ENCODE results near the gene RRP8. TPM values are rescaled to one million over a fixed set of nuclear protein-coding genes. Genes with fewer than 3 reads are reported as not detected.

RRP8 gene
- total and polyA plus RNA-seq, 9 of the 15 experiments (the other 6 are each of a cell fraction or from before 2014, with no cell fraction given), result 5.7 to 47.3 (median 32.6) TPM

DNA sequence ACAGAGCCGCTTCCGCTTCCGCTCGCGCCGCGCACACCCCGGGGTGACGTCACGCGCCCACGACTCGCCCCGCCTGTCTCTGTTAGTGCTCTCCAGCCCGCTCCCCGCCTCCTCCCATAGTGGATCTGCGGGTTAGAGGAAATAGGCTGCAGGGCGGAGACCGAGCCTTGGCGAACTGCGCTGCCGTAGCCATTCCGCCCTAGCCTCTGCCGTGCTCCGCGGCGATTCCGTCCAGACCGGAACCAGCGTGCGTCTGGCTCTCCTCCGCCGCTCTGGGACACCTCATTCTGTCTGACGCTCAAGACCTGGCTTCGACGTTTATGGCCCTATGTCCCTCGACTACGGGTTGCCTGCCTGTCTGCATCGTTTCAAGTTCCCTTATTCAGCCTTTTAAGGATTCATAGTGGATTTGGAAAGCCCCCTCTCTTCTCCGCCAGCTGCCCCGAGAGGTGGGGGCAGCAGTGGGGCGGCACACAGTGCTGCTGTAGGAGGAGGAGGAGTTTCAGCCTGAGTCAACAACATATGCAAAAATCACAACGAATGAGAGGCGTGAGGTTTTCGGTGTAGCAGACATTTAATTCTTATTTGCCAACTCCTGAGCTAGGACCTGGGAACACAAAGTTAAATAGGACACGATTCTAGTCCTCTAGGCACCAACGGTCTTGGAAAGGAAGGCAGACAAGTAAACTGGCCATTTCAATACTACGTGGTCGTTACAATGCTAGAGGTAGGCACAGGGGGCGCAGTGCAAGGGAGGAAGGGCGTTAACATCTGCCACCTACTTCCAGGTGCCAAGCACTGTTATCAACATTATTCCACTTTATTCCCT, 9.0 kb upstream of the RRP8 start, which contains the start of gene TAF10 (continued):
- TF ChIP-seq, protein P1, sequence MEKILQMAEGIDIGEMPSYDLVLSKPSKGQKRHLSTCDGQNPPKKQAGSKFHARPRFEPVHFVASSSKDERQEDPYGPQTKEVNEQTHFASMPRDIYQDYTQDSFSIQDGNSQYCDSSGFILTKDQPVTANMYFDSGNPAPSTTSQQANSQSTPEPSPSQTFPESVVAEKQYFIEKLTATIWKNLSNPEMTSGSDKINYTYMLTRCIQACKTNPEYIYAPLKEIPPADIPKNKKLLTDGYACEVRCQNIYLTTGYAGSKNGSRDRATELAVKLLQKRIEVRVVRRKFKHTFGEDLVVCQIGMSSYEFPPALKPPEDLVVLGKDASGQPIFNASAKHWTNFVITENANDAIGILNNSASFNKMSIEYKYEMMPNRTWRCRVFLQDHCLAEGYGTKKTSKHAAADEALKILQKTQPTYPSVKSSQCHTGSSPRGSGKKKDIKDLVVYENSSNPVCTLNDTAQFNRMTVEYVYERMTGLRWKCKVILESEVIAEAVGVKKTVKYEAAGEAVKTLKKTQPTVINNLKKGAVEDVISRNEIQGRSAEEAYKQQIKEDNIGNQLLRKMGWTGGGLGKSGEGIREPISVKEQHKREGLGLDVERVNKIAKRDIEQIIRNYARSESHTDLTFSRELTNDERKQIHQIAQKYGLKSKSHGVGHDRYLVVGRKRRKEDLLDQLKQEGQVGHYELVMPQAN (IDR thresholded peaks at IDR 0.05; ENCODE audit: borderline replicate concordance), result peak; percentile 68; the same call in 1 of the 2 replicates
- TF ChIP-seq ZNF12 (CRISPR knock-in tag; IDR thresholded peaks at IDR 0.05) (peak; percentile 86; the same call in 1 of the 2 replicates), RCOR1 (IDR thresholded peaks at IDR 0.05; ENCODE audit: borderline replicate concordance in 1 of 2, low read depth in 2 of 2, low read length in 2 of 2) (peak in 1 of 2 experiments; percentile 35; a peak in 1 of 4 replicates), EP400 (IDR thresholded peaks at IDR 0.05) (peak; percentile 83), CEBPB (tag; IDR thresholded peaks at IDR 0.05) (no peak), CBFA2T2 (conservative IDR thresholded peaks at IDR 0.05) (no peak), CBX8 (IDR thresholded peaks at IDR 0.05; ENCODE audit: borderline replicate concordance, extremely low read depth, low read depth, low read length, poor library complexity, severe bottlenecking) (no peak), BRF1 (IDR thresholded peaks at IDR 0.05; ENCODE audit: borderline replicate concordance, extremely low read depth, insufficient read length) (no peak), KAT7 (CRISPR knock-in tag; IDR thresholded peaks at IDR 0.05; ENCODE audit: borderline replicate concordance) (peak; percentile 95; the same call in 1 of the 2 replicates), FOXA3 (CRISPR knock-in tag; conservative IDR thresholded peaks at IDR 0.05 in 1 of 2, IDR thresholded peaks at IDR 0.05 in 1 of 2) (peak; percentile 69 to 94; a peak in 3 of 4 replicates), MCM7 (IDR thresholded peaks at IDR 0.05) (no peak), ELF2 (CRISPR knock-in tag; IDR thresholded peaks at IDR 0.05) (peak; percentile 83), STAT5A (IDR thresholded peaks at IDR 0.05; ENCODE audit: borderline replicate concordance, low read length) (no peak), SPI1 (IDR thresholded peaks at IDR 0.05; ENCODE audit: borderline replicate concordance, low read depth, low read length) (peak; percentile 54; the same call in 1 of the 2 replicates), TARDBP (IDR thresholded peaks at IDR 0.05) (0 out of 2 replicates have a peak, but pooled peaks have one; percentile 42), CREB3L1 (IDR thresholded peaks at IDR 0.05; ENCODE audit: borderline replicate concordance, low read depth) (no peak; the same call in 1 of the 2 replicates), LCOR (CRISPR knock-in tag; IDR thresholded peaks at IDR 0.05) (peak; percentile 95), ZNF444 (CRISPR knock-in tag; IDR thresholded peaks at IDR 0.05) (no peak), CBFA2T3 (IDR thresholded peaks at IDR 0.05) (no peak)
- TF ChIP-seq, protein P2, sequence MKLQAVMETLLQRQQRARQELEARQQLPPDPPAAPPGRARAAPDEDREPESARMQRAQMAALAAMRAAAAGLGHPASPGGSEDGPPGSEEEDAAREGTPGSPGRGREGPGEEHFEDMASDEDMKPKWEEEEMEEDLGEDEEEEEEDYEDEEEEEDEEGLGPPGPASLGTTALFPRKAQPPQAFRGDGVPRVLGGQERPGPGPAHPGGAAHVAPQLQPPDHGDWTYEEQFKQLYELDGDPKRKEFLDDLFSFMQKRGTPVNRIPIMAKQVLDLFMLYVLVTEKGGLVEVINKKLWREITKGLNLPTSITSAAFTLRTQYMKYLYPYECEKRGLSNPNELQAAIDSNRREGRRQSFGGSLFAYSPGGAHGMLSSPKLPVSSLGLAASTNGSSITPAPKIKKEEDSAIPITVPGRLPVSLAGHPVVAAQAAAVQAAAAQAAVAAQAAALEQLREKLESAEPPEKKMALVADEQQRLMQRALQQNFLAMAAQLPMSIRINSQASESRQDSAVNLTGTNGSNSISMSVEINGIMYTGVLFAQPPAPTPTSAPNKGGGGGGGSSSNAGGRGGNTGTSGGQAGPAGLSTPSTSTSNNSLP (IDR thresholded peaks at IDR 0.05; ENCODE audit: borderline replicate concordance, low read depth, low read length), result no peak
- TF ChIP-seq, protein P3, sequence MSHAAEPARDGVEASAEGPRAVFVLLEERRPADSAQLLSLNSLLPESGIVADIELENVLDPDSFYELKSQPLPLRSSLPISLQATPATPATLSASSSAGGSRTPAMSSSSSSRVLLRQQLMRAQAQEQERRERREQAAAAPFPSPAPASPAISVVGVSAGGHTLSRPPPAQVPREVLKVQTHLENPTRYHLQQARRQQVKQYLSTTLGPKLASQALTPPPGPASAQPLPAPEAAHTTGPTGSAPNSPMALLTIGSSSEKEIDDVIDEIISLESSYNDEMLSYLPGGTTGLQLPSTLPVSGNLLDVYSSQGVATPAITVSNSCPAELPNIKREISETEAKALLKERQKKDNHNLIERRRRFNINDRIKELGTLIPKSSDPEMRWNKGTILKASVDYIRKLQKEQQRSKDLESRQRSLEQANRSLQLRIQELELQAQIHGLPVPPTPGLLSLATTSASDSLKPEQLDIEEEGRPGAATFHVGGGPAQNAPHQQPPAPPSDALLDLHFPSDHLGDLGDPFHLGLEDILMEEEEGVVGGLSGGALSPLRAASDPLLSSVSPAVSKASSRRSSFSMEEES (CRISPR knock-in tag; IDR thresholded peaks at IDR 0.05), result no peak

All from K562 (cell line).